Ovary (tissue), 3 donors: ENCODE measurements around the gene ABI1.

Source experiments
- CTCF ChIP-seq, 3 donors: fragments of 450-650 bp in 2 of 3; fragments of 200-600 bp in 1 of 3; IDR thresholded peaks; one replicate each; pipeline versions ENCODE4 v1.5.1 to v1.8.0; 2016 to 2022; ENCODE audit warnings: antibody characterized with exemption in 3 of 3, mild to moderate bottlenecking in 1 of 3
- POLR2A ChIP-seq: fragments of 450-650 bp; IDR thresholded peaks from one replicate; pipeline ENCODE4 v1.6.1; 2017; ENCODE audit warnings: antibody characterized with exemption, mild to moderate bottlenecking, moderate library complexity
- donor health status: DM: no; HTN: no; CAD: no.

- TF ChIP-seq POLR2A (no peak), CTCF (IDR thresholded peaks at IDR 0.05) (no peak)
These were observed 101.8 kb downstream of the ABI1 start for GRCh38 chr10:26759008-26759407.
